Fibroblast of mammary gland (primary cell): ENCODE results near the gene F3.
"Not testable (repeated sequence)": the region's sequence is repeated elsewhere in the genome, so short reads cannot be mapped to it uniquely, and the experiment has no call there.

Experiments
- DNase-seq: peaks from one replicate; pipeline ENCODE4 v3.0.0-alpha.2; 2010; ENCODE audit warnings: low read depth
- H3K4me3 ChIP-seq: 2 replicates; pipeline ENCODE4 v1.5.1; 2011; ENCODE audit warnings: low read depth, mild to moderate bottlenecking, low read length, moderate library complexity; ENCODE audit not compliant: control insufficient read depth
- TF ChIP-seq, protein P1 (sequence below): conservative IDR thresholded peaks from 2 replicates; pipeline ENCODE4 v1.5.1; 2011; ENCODE audit warnings: low read depth, low read length, inconsistent platforms; ENCODE audit not compliant: control insufficient read depth, insufficient read depth

Gene F3

DNA sequence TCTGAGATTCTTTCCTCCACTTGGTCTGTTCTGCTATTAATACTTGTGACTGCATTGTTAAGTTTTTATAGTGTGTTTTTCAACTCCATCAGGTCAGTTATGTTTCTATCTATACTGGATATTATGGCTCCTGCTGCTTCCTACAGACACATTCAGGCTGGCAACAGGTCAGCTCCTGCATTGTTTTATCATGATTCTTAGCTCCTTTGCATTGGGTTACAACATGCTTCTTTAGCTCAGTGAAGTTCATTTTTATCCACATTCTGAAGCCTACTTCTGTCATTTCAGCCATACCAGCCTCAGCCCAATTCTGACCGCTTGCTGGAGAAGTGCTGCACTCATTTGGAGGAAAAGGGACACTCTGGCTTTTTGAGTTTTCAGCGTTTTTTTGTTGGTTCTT, 37.3 kb upstream of the F3 start:
- TF ChIP-seq, protein P1, sequence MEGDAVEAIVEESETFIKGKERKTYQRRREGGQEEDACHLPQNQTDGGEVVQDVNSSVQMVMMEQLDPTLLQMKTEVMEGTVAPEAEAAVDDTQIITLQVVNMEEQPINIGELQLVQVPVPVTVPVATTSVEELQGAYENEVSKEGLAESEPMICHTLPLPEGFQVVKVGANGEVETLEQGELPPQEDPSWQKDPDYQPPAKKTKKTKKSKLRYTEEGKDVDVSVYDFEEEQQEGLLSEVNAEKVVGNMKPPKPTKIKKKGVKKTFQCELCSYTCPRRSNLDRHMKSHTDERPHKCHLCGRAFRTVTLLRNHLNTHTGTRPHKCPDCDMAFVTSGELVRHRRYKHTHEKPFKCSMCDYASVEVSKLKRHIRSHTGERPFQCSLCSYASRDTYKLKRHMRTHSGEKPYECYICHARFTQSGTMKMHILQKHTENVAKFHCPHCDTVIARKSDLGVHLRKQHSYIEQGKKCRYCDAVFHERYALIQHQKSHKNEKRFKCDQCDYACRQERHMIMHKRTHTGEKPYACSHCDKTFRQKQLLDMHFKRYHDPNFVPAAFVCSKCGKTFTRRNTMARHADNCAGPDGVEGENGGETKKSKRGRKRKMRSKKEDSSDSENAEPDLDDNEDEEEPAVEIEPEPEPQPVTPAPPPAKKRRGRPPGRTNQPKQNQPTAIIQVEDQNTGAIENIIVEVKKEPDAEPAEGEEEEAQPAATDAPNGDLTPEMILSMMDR: no peak
- H3K4me3 ChIP-seq: no peak overlapping the region
- no peak for DNase-seq

DNA sequence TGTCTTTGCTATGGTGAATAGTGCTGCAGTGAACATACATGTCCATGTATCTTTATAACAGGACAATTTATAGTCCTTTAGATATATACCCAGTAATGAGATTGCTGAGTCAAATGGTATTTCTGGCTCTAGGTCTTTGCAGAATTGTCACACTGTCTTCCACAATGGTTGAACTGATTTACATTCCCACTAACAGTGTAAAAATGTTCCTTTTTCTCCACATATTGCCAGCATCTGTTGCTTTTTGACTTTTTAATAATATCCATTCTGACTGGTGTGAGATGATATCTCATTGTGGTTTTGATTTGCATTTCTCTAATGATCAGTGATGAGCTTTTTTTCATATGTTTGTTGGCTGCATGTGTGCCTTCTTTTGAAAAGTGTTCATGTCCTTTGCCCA, 32.4 kb upstream of the F3 start:
- H3K4me3 ChIP-seq, DNase-seq: not testable (repeated sequence)

DNA sequence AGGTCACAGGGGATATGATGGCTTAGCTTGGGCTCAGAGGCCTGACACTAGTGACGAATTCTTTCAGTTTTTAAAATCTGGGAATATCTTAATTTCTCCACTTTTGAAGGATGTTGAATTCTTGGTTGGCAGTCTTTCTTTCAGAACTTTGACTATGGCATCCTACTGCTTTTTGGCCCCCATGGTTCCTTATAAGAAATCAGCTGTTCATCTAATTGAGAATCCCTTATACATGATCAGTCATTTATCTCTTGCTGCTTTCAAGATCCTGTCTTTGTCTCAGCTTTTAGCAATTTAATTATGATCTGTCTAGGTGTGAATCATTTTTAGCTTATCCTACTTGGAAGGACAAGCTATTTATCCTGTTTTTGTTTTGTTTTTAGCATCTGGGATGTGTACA, 31.2 kb upstream of the F3 start:
- no peak for DNase-seq
- TF ChIP-seq, protein P1: no peak
- no peak overlapping the region for H3K4me3 ChIP-seq

DNA sequence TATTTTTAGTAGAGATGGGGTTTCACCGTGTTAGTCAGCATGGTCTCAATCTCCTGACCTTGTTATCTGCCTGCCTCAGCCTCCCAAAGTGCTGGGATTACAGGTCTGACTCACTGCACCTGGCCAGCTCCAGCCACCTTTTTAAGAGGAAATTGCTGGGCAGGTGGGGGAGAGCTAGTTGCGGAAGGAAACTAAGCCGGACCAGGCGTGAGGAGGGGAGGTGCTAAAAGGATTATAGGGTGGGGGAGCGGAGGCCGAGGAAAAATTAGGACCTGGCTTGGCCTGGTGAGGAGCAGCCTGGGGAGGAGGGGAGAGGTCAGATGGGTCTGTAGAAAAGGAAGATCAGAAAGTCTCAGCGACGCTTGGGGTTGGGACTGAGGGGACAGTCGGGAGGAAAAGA, 29.4 kb upstream of the F3 start:
- DNase-seq, H3K4me3 ChIP-seq: not testable (repeated sequence)

DNA sequence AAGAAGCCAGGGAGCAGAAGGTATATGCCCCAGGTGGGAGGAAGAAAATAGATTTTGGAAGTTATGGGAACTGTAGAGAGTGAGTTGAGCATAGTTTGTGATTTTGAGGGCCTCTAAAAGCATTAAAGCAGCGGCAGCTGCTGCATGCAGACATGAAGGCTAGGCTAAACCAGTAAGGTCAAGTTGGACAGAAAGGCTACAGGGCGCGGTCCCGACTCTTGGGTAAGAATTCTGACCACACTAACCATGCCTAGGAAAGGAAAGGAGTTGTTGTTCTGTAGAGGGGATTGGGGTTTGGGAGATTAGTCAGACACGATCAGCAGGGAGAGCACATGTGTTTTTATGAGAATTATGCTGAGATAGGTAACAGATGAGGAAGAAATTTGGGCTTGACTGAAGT, 27.2 kb upstream of the F3 start:
- not testable (repeated sequence) for H3K4me3 ChIP-seq, DNase-seq

DNA sequence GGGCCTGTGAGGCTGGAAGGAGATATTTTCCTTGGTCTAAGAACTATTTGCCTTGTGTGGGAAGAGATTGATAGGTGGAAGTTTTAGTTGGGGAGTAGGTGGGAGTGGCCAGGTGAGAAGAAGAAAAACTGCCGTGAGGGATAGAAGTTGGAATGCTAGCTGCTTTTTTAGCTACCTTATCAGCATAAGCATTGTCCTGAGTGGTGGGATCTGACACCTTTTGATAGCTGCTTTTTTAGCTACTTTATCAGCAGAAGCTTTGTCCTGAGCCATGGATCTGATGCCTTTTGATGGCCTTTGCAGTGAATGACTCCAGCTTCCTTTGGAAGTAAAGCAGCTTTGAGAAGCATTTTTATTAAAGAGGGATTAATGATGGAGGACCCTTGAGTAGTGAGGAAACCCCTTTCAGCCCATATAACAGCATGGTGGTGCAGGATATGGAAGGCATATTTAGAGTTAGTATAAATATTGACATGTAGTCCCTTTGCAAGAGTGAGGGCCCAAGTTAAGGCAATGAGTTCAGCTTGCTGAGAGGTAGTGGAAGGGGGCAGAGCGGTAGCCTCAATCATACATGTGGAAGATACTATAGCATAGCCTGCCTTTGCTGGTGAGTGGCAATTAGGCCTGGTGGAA, 26.5 kb upstream of the F3 start:
- DNase-seq, H3K4me3 ChIP-seq: not testable (repeated sequence)

DNA sequence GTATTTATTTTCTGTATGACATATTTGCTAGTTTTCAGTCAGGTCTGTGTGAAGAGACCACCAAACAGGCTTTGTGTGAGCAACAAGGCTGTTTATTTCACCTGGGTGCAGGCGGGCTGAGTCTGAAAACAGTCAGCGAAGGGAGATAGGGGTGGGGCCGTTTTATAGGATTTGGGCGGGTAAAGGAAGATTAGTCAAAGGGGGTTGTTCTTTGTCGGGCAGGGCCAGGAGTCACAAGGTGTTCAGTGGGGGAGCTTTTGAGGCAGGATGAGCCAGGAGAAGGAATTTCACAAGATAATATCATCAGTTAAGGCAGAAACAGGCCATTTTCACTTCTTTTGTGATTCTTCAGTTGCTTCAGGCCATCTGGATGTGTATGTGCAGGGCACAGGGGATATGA, 24.9 kb upstream of the F3 start:
- DNase-seq, H3K4me3 ChIP-seq: not testable (repeated sequence)

DNA sequence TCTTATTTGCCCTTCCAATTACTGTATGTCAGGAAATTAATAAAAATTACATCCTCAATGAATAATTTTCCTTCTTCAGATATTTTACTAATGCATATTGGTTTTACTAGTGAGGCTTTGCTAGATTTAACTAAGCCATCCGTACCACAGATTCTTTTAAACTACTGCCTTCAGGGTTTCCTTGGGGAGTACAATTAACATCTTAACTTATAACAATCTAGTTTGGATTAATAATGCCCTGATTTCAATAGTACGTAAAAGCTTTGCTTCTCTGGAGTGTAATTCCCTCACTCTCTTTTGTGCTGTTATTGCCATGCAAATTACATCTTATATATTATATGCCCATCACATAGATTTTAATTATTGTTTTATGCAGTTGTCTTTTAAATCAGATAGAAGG, 24.3 kb upstream of the F3 start:
- no peak overlapping the region for H3K4me3 ChIP-seq
- DNase-seq: no peak
- TF ChIP-seq, protein P1: no peak

DNA sequence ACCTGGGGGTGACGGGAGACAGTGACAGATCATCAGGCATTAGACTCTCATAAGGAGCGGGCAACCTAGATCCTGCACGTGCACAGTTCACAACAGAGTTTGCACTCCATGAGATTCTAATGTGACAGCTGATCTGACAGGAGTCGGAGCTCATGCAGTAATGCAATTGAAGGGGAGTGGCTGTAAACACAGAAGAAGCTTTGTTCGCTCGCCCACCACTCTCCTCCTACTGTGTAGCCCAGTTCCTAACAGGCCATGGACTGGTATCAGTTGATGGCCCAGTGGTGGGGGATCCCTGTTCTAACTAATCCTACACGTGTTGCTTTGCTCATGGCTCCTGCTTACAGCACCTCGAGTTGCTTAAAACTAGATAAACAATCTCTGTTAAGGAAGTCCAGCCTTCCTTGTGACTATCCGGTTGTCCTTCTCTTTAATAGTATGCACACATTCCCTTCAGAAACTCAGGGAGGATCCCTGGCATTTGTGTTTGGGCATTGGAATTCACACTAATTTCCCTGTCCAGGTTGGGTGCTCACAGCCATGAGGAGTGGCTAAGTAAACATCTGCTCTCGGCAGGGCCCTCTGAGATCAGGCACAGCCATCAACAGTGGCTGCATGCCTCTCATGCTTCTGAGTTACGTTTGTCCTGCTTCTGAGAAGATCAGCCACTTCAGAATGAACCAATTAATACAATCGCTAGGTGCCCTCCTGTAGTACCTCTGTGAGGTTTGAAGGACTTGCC, 21.1 kb upstream of the F3 start:
- TF ChIP-seq, protein P1: no peak
- DNase-seq: no peak

More for the DNA sequence above, 21.1 kb upstream of the F3 start:
- H3K4me3 ChIP-seq: no peak overlapping the region
